H1 (cell line): Measurements from ENCODE around the gene PIEZO1. TPM values are rescaled to one million over a fixed set of nuclear protein-coding genes. Genes with fewer than 3 reads are reported as not detected.

ENCODE experiments used
- CTCF ChIA-PET: fragments of 300-600 bp; sonication (Branson Sonifier 250); formaldehyde crosslinking; loops from one replicate; lab custom pipeline; 2021; ENCODE audit not compliant: partially characterized antibody; lab: Charles Lee
- POLR2A ChIA-PET: fragments of 300-600 bp; sonication (Branson Sonifier 250); formaldehyde crosslinking; loops from one replicate; lab custom pipeline; 2021; ENCODE audit warnings: inconsistent platforms; ENCODE audit not compliant: partially characterized antibody; lab: Charles Lee
- DNase-seq, 2 experiments: peaks; one replicate each; pipeline versions ENCODE4 v3.0.0 to v3.0.0-alpha.2; 2010 to 2022; ENCODE audit warnings: low spot score in 2 of 2, low read depth in 1 of 2, mixed read lengths in 1 of 2
- FAIRE-seq: peaks from 2 replicates; lab custom pipeline; 2011; peaks lifted over from hg19 to GRCh38; lab: Jason Lieb, UNC
- H2AFZ ChIP-seq: 2 replicates; pipeline ENCODE4 v1.8.1; 2012; ENCODE audit warnings: low read length, inconsistent platforms
- H2AK5ac ChIP-seq: 2 replicates; pipeline ENCODE4 v1.6.1; 2013; ENCODE audit warnings: low read depth, low read length
- H2BK120ac ChIP-seq: replicated peaks from 2 replicates; pipeline ENCODE3; 2013; ENCODE audit warnings: low read depth, low read length, inconsistent platforms
- H2BK12ac ChIP-seq: 2 replicates; pipeline ENCODE4 v1.6.1; 2013; ENCODE audit warnings: low read depth, low read length
- H2BK15ac ChIP-seq: 2 replicates; pipeline ENCODE4 v1.6.1; 2013; ENCODE audit warnings: low read length
- H2BK20ac ChIP-seq: 2 replicates; pipeline ENCODE4 v1.6.1; 2013; ENCODE audit warnings: low read length
- H2BK5ac ChIP-seq: 2 replicates; pipeline ENCODE4 v1.6.1; 2013; ENCODE audit warnings: low read depth, low read length
- H3K14ac ChIP-seq: 2 replicates; pipeline ENCODE4 v1.6.1; 2013; ENCODE audit warnings: inconsistent platforms; ENCODE audit not compliant: insufficient read length
- H3K18ac ChIP-seq: 2 replicates; pipeline ENCODE4 v1.6.1; 2013; ENCODE audit warnings: low read length; ENCODE audit errors: extremely low read depth
- H3K23ac ChIP-seq: 2 replicates; pipeline ENCODE4 v1.6.1; 2013; ENCODE audit warnings: inconsistent platforms; ENCODE audit not compliant: insufficient read length
- H3K23me2 ChIP-seq: 2 replicates; pipeline ENCODE4 v1.6.1; 2013; ENCODE audit warnings: low read depth, low read length
- H3K27ac ChIP-seq: 2 replicates; pipeline ENCODE4 v1.6.1; 2011; ENCODE audit warnings: low read depth, low read length, inconsistent platforms
- H3K27me3 ChIP-seq, 4 experiments: replicated peaks in 1 of 4; 1 replicate in 1 of 4; 2 replicates in 3 of 4; pipeline versions ENCODE4 v1.6.1 to v1.8.1; 2011 to 2013; ENCODE audit warnings: low read length in 3 of 4, mild to moderate bottlenecking in 3 of 4, inconsistent platforms in 2 of 4, mixed read lengths in 2 of 4, moderate library complexity in 1 of 4; ENCODE audit not compliant: control insufficient read depth in 3 of 4, insufficient read depth in 3 of 4; ENCODE audit errors: extremely low read depth in 1 of 4
- H3K36me3 ChIP-seq, 4 experiments: 2 replicates each; pipeline versions ENCODE4 v1.6.1 to v1.8.1; 2011 to 2013; ENCODE audit warnings: mild to moderate bottlenecking in 4 of 4, low read length in 3 of 4, moderate library complexity in 2 of 4, control low read depth in 1 of 4, inconsistent platforms in 1 of 4; ENCODE audit not compliant: insufficient read depth in 4 of 4, control insufficient read depth in 2 of 4
- H3K4ac ChIP-seq: replicated peaks from 2 replicates; pipeline ENCODE3; 2013; ENCODE audit warnings: low read length, low read depth, mixed read lengths, inconsistent platforms; ENCODE audit not compliant: insufficient read length
- H3K4me1 ChIP-seq, 4 experiments: replicated peaks in 1 of 4; 1 replicate in 1 of 4; 2 replicates in 3 of 4; pipeline versions ENCODE4 v1.6.1 to v1.8.1; 2011 to 2013; ENCODE audit warnings: low read length in 3 of 4, inconsistent platforms in 2 of 4, mixed read lengths in 1 of 4; ENCODE audit not compliant: insufficient read depth in 4 of 4, control insufficient read depth in 3 of 4
- H3K4me2 ChIP-seq, 2 experiments: 2 replicates each; pipeline versions ENCODE4 v1.6.1 to v1.8.1; 2011 to 2013; ENCODE audit warnings: low read depth in 2 of 2, low read length in 2 of 2, control low read depth in 1 of 2, inconsistent platforms in 1 of 2, mild to moderate bottlenecking in 1 of 2; ENCODE audit not compliant: insufficient read depth in 1 of 2
- H3K4me3 ChIP-seq, 4 experiments: fragments of 200-600, 300-600 bp in 1 of 4; sonication (generic), shearing (Covaris generic), sonication (Bioruptor Twin) in 1 of 4; 2 replicates each; pipeline versions ENCODE4 v1.5.1 to v1.8.1; 2011 to 2016; ENCODE audit warnings: low read length in 4 of 4, low read depth in 3 of 4, control low read depth in 2 of 4, inconsistent platforms in 2 of 4, mild to moderate bottlenecking in 2 of 4, mixed read lengths in 1 of 4, moderate library complexity in 1 of 4; ENCODE audit not compliant: insufficient read depth in 2 of 4; ENCODE audit errors: extremely low read depth in 1 of 4
- H3K56ac ChIP-seq: replicated peaks from 2 replicates; pipeline ENCODE3; 2013; ENCODE audit warnings: low read depth, mild to moderate bottlenecking, mixed read lengths, low read length, inconsistent platforms; ENCODE audit not compliant: insufficient read length
- H3K79me1 ChIP-seq: 2 replicates; pipeline ENCODE4 v1.6.1; 2013; ENCODE audit warnings: low read depth, low read length, control low read depth
- H3K79me2 ChIP-seq, 2 experiments: 2 replicates each; pipeline versions ENCODE4 v1.6.1 to v1.8.1; 2012 to 2013; ENCODE audit warnings: low read length in 2 of 2, mild to moderate bottlenecking in 2 of 2, inconsistent platforms in 1 of 2; ENCODE audit not compliant: insufficient read depth in 2 of 2, control insufficient read depth in 1 of 2
- H3K9ac ChIP-seq, 4 experiments: replicated peaks in 1 of 4; 1 replicate in 1 of 4; 2 replicates in 3 of 4; pipeline versions ENCODE4 v1.6.1 to v1.8.1; 2011 to 2013; ENCODE audit warnings: low read depth in 3 of 4, low read length in 3 of 4, control low read depth in 2 of 4, mild to moderate bottlenecking in 2 of 4, moderate library complexity in 2 of 4, inconsistent platforms in 1 of 4; ENCODE audit errors: extremely low read depth in 1 of 4
- H3K9me3 ChIP-seq, 2 experiments: 2 replicates each; pipeline versions ENCODE4 v1.6.1 to v1.8.1; 2012 to 2013; ENCODE audit warnings: mild to moderate bottlenecking in 2 of 2, moderate library complexity in 2 of 2, control low read depth in 1 of 2, inconsistent platforms in 1 of 2, low read depth in 1 of 2, low read length in 1 of 2, mixed read lengths in 1 of 2; ENCODE audit not compliant: insufficient read depth in 2 of 2
- H4K20me1 ChIP-seq, 2 experiments: replicated peaks in 1 of 2; 2 replicates each; pipeline versions ENCODE3 to v1.8.1; 2011 to 2013; ENCODE audit warnings: inconsistent platforms in 2 of 2, low read length in 2 of 2, mild to moderate bottlenecking in 1 of 2; ENCODE audit not compliant: insufficient read depth in 2 of 2, control insufficient read depth in 1 of 2
- H4K5ac ChIP-seq: 2 replicates; pipeline ENCODE4 v1.6.1; 2013; ENCODE audit warnings: low read length, low read depth, mixed read lengths, inconsistent platforms; ENCODE audit not compliant: insufficient read length
- H4K8ac ChIP-seq: 2 replicates; pipeline ENCODE4 v1.8.0; 2013; ENCODE audit warnings: mild to moderate bottlenecking, moderate library complexity, low read length, inconsistent platforms; ENCODE audit not compliant: insufficient read depth; ENCODE audit errors: extremely low read depth
- H4K91ac ChIP-seq: replicated peaks from 2 replicates; pipeline ENCODE3; 2013; ENCODE audit warnings: low read length, mixed read lengths, inconsistent platforms; ENCODE audit not compliant: insufficient read length
- ASH2L ChIP-seq: fragments of 200-600, 300-600 bp; sonication (generic); IDR thresholded peaks from one replicate; pipeline ENCODE4 v1.7.1; 2017; ENCODE audit warnings: low read length
- BACH1 ChIP-seq: IDR thresholded peaks from 2 replicates; pipeline ENCODE4 v1.6.1; 2012; ENCODE audit warnings: low read length, improper control_type of control experiment
- CHD2 ChIP-seq: IDR thresholded peaks from 2 replicates; pipeline ENCODE4 v1.6.1; 2012; ENCODE audit warnings: low read length, improper control_type of control experiment
- CREB1 ChIP-seq: IDR thresholded peaks from 2 replicates; pipeline ENCODE4 v1.6.1; 2012; ENCODE audit warnings: inconsistent platforms
- JUN ChIP-seq: IDR thresholded peaks from 2 replicates; pipeline ENCODE4 v1.6.1; 2011; ENCODE audit warnings: low read depth, mild to moderate bottlenecking, improper control_type of control experiment, low read length
- KDM4A ChIP-seq: IDR thresholded peaks from one replicate; pipeline ENCODE4 v1.7.1; 2012; ENCODE audit warnings: low read depth, mild to moderate bottlenecking, moderate library complexity, low read length, inconsistent platforms; ENCODE audit not compliant: severe bottlenecking
- POLR2A ChIP-seq, 2 experiments: IDR thresholded peaks; 1 replicate in 1 of 2; 2 replicates in 1 of 2; pipeline ENCODE4 v1.6.1; 2011; ENCODE audit warnings: low read depth in 2 of 2, low read length in 2 of 2, mild to moderate bottlenecking in 2 of 2; ENCODE audit errors: control extremely low read depth in 1 of 2
- TAF7 ChIP-seq: optimal IDR thresholded peaks from 2 replicates; pipeline ENCODE3; 2011; ENCODE audit warnings: low read depth, mild to moderate bottlenecking, inconsistent platforms, low read length, moderate library complexity, borderline replicate concordance
- WGBS, 2 experiments: shearing (Covaris generic) in 1 of 2; methylation state at CpG; one replicate each; pipeline versions ENCODE4 v1.1.6 to v1.1.7; 2013 to 2015; ENCODE audit warnings: low lambda C conversion rate in 2 of 2, mixed read lengths in 2 of 2, inconsistent platforms in 1 of 2, low coverage in 1 of 2, missing lambda C conversion rate in 1 of 2; ENCODE audit not compliant: insufficient replicate concordance in 2 of 2, insufficient coverage in 1 of 2, insufficient read length in 1 of 2; ENCODE audit errors: extremely low coverage in 1 of 2, missing lambda C conversion rate in 1 of 2; 5-methylcytosine and 5-hydroxymethylcytosine counted together
- polyA plus RNA-seq, 7 experiments: library from polyadenylated mRNA; depleted of rRNA in 3 of 7; stranded (reverse) in 5 of 7; unstranded in 2 of 7; fragments of >200 nt in 5 of 7; fragments of 200-250 nt in 2 of 7; gene quantifications; 1 replicate in 5 of 7; 2 replicates in 1 of 7; 4 replicates in 1 of 7; pipeline versions ENCODE4 v1.2.1 to v1.2.3, GENCODE V29; 2011 to 2013; ENCODE audit warnings: missing spikeins in 2 of 7, mixed read lengths in 2 of 7
- total RNA-seq: library from RNA; stranded (reverse); fragmentation: NEBNext Ultra II Directional; extraction: Animal tissue kit (Norgen Biotek cat#: 25700); gene quantifications from 2 replicates; pipeline ENCODE4 v1.2.1, GENCODE V29; 2021
- TF ChIP-seq, protein P1 (sequence below): IDR thresholded peaks from 2 replicates; pipeline ENCODE4 v1.6.1; 2012; ENCODE audit warnings: inconsistent platforms
- TF ChIP-seq, protein P2 (sequence below): IDR thresholded peaks from 2 replicates; pipeline ENCODE4 v1.6.1; 2012; ENCODE audit warnings: inconsistent platforms

Gene PIEZO1
- total and polyA plus RNA-seq, 2 of the 8 experiments (the other 6 are each of a cell fraction or from before 2014, with no cell fraction given) = 42.3 to 67.5 TPM

DNA sequence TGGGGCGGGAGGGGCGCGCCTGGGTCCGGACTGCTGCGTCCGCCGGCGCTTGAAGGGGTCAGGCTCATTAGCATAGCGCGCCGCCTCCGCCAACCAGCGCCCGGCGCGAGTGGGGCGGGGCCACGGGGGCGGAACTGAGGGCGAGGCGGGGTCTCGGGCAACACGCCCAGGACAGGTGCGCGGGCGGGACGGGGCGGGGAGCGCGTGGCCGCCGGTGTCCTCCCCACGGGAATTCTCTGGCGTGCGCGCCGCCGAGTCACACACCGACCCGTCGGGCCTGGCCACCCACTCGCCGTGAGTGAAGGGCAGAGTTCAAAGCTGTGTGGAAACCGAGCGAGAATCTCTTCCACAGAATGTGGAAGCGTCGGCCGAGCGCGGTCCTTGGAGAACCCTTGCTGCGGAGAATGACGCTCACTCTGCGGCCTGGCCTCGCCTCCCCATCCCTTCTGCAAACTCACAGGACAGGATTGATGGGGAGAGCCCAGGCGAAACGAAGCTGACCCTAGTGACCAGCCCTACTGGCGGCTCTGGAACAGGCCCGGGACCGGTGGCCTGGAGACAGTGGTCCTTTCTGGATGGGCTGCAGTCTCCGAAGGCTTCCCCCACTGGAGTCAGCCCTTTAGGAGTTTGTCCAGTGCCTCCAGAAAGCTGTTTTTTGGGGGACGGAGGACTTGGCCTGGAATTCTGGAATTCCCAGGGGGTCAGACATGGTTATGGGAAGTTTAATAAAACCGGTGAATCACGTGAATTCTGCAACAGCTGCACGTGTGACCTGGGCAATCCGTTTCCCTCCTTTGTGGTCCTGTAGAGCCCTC, 98.4 kb downstream of the PIEZO1 start, which contains the start of gene SNAI3:
Gene SNAI3, minus strand, starts transcription at position 69 of the 815 bp plus-strand sequence. CDS start 101 bp downstream, outside the sequence.
- no peak within 1 kb of the TSS for H2BK20ac ChIP-seq
- peaks cover 0 to 8% (median 6%) of the 10 kb centered on the region in 4 experiments; a peak in 6 of 7 replicates for H3K4me1 ChIP-seq
- peak within 1 kb of the TSS; percentile 24 for H3K56ac ChIP-seq
- TF ChIP-seq JUN (no peak), BACH1 (peak; percentile 22; the same call in 1 of the 2 replicates), KDM4A (peak; percentile 51), POLR2A (IDR thresholded peaks at IDR 0.05; ENCODE audit: control extremely low read depth in 1 of 2, low read depth in 2 of 2, low read length in 2 of 2) (peak in 1 of 2 experiments; percentile 19; a peak in 1 of 3 replicates), TAF7 (peak; percentile 64), CREB1 (no peak), ASH2L (peak; percentile 32), CHD2 (no peak)
- TF ChIP-seq, protein P1, sequence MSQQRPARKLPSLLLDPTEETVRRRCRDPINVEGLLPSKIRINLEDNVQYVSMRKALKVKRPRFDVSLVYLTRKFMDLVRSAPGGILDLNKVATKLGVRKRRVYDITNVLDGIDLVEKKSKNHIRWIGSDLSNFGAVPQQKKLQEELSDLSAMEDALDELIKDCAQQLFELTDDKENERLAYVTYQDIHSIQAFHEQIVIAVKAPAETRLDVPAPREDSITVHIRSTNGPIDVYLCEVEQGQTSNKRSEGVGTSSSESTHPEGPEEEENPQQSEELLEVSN = peak; percentile 71
- TF ChIP-seq, protein P2, sequence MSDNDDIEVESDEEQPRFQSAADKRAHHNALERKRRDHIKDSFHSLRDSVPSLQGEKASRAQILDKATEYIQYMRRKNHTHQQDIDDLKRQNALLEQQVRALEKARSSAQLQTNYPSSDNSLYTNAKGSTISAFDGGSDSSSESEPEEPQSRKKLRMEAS = peak; percentile 61
- H3K79me2 ChIP-seq = no peaks in the 10 kb centered on the region
- peak within 1 kb of the TSS; percentile 61 to 77 (median 69) for H3K4me3 ChIP-seq
- FAIRE-seq = no peak
- peaks cover 0 to 12% (median 9%) of the 10 kb centered on the region in 4 experiments; a peak in 3 of 7 replicates for H3K27me3 ChIP-seq
- peak within 1 kb of the TSS; percentile 78 for H3K18ac ChIP-seq
- H4K20me1 ChIP-seq = peaks cover 0 to 3% of the 10 kb centered on the region in 2 experiments
- no peak within 1 kb of the TSS for H3K4ac ChIP-seq
- peak within 1 kb of the TSS; percentile 12 for H4K91ac ChIP-seq
- peak within 1 kb of the TSS; percentile 80; the same call in 1 of the 2 replicates for H2BK12ac ChIP-seq
- H2AFZ ChIP-seq = peak within 1 kb of the TSS; percentile 68; the same call in 1 of the 2 replicates
- no peaks in the 10 kb centered on the region for H3K9me3 ChIP-seq
- H3K23ac ChIP-seq = no peak within 1 kb of the TSS
- no peak within 1 kb of the TSS for H2AK5ac ChIP-seq
- ChIA-PET CTCF (interaction anchor here (0.6 to 5.7 kb wide), 11 partner anchors 14 to 738 kb away, joined by 3 to 87 read pairs (median 3); no protein-coding TSS in a partner anchor), POLR2A (interaction anchor here (0.6 to 2.3 kb wide), 7 partner anchors 9 to 178 kb away, joined by 3 to 6 read pairs (median 3); no protein-coding TSS in a partner anchor)
- no peaks in the 10 kb centered on the region for H3K36me3 ChIP-seq
- peak within 1 kb of the TSS; percentile 35; the same call in 1 of the 2 replicates for H2BK5ac ChIP-seq
- peak within 1 kb of the TSS; percentile 13 to 41 (median 22); a peak in 4 of 7 replicates for H3K9ac ChIP-seq
- peak within 1 kb of the TSS; percentile 69 to 98 for H3K4me2 ChIP-seq
- peak within 1 kb of the TSS; percentile 97; the same call in 1 of the 2 replicates for H2BK15ac ChIP-seq
- H3K23me2 ChIP-seq = peaks cover 13% of the 10 kb centered on the region; the same call in 1 of the 2 replicates
- WGBS, 2 experiments = 17% methylated on average over 40 of the region's 65 CpGs; no CpG with 5 or more reads in 1 of the 2 experiments
- no peaks in the 10 kb centered on the region for H3K79me1 ChIP-seq
- peak; percentile 23 to 98 for DNase-seq
- H4K5ac ChIP-seq = no peak within 1 kb of the TSS
- no peak within 1 kb of the TSS for H3K27ac ChIP-seq
- no peak within 1 kb of the TSS for H2BK120ac ChIP-seq
- H4K8ac ChIP-seq = peak within 1 kb of the TSS; percentile 35
- H3K14ac ChIP-seq = no peak within 1 kb of the TSS
